Measurements from ENCODE around the gene RALY.
A peak's percentile ranks its signal among the peaks of the same experiment; 100 is the strongest.

The RALY gene

DNA sequence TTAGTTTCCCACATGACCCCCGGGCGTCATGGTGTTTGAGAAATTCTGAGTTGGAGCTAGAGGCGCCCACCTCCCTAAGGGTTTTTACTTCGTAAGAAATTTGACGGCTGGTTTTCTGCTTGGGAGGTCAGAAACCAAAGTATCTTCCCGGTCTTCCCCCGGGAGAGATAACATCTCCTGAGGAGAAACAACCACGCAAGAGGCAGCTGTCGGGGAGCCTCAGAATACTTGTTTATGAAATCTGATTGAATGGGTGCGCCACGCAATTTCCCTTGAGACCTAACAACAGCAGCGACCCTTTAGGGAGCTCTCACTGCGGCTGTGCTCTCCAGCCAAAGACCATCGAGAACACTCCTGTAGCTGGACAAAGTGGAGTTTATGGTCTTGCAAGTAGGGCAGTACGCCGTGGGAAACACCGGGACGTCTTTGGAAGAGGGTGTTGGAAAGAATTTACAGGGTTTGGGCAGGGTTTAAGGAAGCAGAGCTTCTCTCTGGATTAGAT, 118.9 kb downstream of the RALY start:
- Histone ChIP-seq H3K9ac (ENCODE audit: insufficient read length, low read depth) (peak overlapping the region; percentile 79), H3K4me3 (ENCODE audit: insufficient read length, low read depth) (peak overlapping the region; percentile 98), H3K9me3 (ENCODE audit: insufficient read depth, low read length) (no peaks in the 10 kb centered on the region), H3K36me3 (ENCODE audit: insufficient read depth, insufficient read length, low read length) (peaks cover 31% of the 10 kb centered on the region), H3K4me1 (ENCODE audit: insufficient read depth, insufficient read length) (peaks cover 2% of the 10 kb centered on the region), H3K27me3 (ENCODE audit: insufficient read depth, insufficient read length) (no peaks in the 10 kb centered on the region)
- DNase-seq (ENCODE audit: low read depth, low spot score) = no peak
- TF ChIP-seq YY1 (IDR thresholded peaks at IDR 0.05; ENCODE audit: insufficient read depth, insufficient read length) (no peak), SUZ12 (IDR thresholded peaks at IDR 0.05; ENCODE audit: extremely low read depth, insufficient read depth, insufficient read length) (no peak), ZNF274 (IDR thresholded peaks at IDR 0.05; ENCODE audit: low read depth, low read length) (no peak)

DNA sequence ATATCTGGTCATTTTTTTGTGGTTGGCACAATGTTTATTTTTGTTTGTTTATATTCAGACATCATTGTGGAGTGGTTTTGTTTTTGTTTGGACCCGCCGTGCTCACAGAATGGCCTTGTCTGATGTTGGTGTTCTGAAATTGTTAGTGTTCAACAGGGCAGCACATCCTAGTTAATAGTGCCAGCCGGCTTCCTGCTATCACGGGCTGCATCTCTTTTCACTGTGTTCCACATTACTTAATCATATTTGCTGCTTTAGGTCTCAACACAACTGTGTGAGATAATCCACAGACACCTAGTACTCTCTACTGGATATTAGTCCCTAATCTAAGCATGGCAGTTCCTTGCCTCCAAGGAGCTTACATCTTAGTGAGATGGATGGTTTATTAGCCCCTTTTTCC, 121.1 kb downstream of the RALY start:
- no peak for TF ChIP-seq SUZ12 (IDR thresholded peaks at IDR 0.05; ENCODE audit: extremely low read depth, insufficient read depth, insufficient read length)
- TF ChIP-seq YY1 (IDR thresholded peaks at IDR 0.05; ENCODE audit: insufficient read depth, insufficient read length) = no peak
- TF ChIP-seq ZNF274 (IDR thresholded peaks at IDR 0.05; ENCODE audit: low read depth, low read length) = no peak
- DNase-seq (ENCODE audit: low read depth, low spot score) = no peak
- Histone ChIP-seq H3K4me3 (ENCODE audit: insufficient read length, low read depth) (no peak overlapping the region), H3K27me3 (ENCODE audit: insufficient read depth, insufficient read length) (no peaks in the 10 kb centered on the region), H3K36me3 (ENCODE audit: insufficient read depth, insufficient read length, low read length) (peaks cover 10% of the 10 kb centered on the region), H3K9me3 (ENCODE audit: insufficient read depth, low read length) (no peaks in the 10 kb centered on the region), H3K9ac (ENCODE audit: insufficient read length, low read depth) (no peak overlapping the region), H3K4me1 (ENCODE audit: insufficient read depth, insufficient read length) (peaks cover 2% of the 10 kb centered on the region)

- H3K4me1 ChIP-seq (ENCODE audit: insufficient read depth, insufficient read length) = peaks cover 2% of the 10 kb centered on the region
Observed at GRCh38 chr20:34115232-34115631, 121.5 kb downstream of the RALY start.

DNA sequence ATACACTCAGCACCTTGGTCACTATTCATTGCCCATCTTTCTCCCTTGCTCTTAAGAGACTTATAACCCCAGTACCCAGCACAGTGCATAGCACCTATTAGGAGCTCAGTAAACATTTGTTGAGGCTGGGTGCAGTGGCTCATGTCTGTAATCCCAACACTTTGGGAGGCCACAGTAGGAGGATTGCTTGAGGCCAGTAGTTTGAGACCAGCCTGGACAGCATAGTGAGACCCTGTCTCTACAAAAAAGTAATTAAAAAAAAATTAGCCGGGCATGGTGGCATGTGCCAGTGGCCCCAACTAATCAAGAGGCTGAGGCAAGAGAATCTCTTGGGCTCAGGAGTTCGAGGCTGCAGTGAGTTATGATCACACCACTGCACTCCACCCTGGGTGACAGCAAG, 126.5 kb downstream of the RALY start:
- TF ChIP-seq YY1 (IDR thresholded peaks at IDR 0.05; ENCODE audit: insufficient read depth, insufficient read length) = no peak
- TF ChIP-seq ZNF274 (IDR thresholded peaks at IDR 0.05; ENCODE audit: low read depth, low read length) = no peak
- TF ChIP-seq SUZ12 (IDR thresholded peaks at IDR 0.05; ENCODE audit: extremely low read depth, insufficient read depth, insufficient read length) = no peak
- Histone ChIP-seq H3K36me3 (ENCODE audit: insufficient read depth, insufficient read length, low read length) (no peaks in the 10 kb centered on the region), H3K27me3 (ENCODE audit: insufficient read depth, insufficient read length) (no peaks in the 10 kb centered on the region), H3K9me3 (ENCODE audit: insufficient read depth, low read length) (no peaks in the 10 kb centered on the region), H3K4me3 (ENCODE audit: insufficient read length, low read depth) (no peak overlapping the region), H3K9ac (ENCODE audit: insufficient read length, low read depth) (no peak overlapping the region), H3K4me1 (ENCODE audit: insufficient read depth, insufficient read length) (no peaks in the 10 kb centered on the region)
- no peak for DNase-seq (ENCODE audit: low read depth, low spot score)

More at GRCh38 chr20:34115232-34115631, 121.5 kb downstream of the RALY start:
- Histone ChIP-seq H3K36me3 (ENCODE audit: insufficient read depth, insufficient read length, low read length) (peaks cover 5% of the 10 kb centered on the region), H3K4me3 (ENCODE audit: insufficient read length, low read depth) (no peak overlapping the region), H3K27me3 (ENCODE audit: insufficient read depth, insufficient read length) (no peaks in the 10 kb centered on the region), H3K9me3 (ENCODE audit: insufficient read depth, low read length) (no peaks in the 10 kb centered on the region), H3K9ac (ENCODE audit: insufficient read length, low read depth) (no peak overlapping the region)
- no peak for TF ChIP-seq ZNF274 (IDR thresholded peaks at IDR 0.05; ENCODE audit: low read depth, low read length)
- no peak for TF ChIP-seq SUZ12 (IDR thresholded peaks at IDR 0.05; ENCODE audit: extremely low read depth, insufficient read depth, insufficient read length)
- TF ChIP-seq YY1 (IDR thresholded peaks at IDR 0.05; ENCODE audit: insufficient read depth, insufficient read length) = no peak
- DNase-seq (ENCODE audit: low read depth, low spot score) = no peak

- Histone ChIP-seq H3K4me1 (ENCODE audit: insufficient read depth, insufficient read length) (no peaks in the 10 kb centered on the region), H3K27me3 (ENCODE audit: insufficient read depth, insufficient read length) (no peaks in the 10 kb centered on the region), H3K9ac (ENCODE audit: insufficient read length, low read depth) (no peak overlapping the region), H3K9me3 (ENCODE audit: insufficient read depth, low read length) (no peaks in the 10 kb centered on the region), H3K4me3 (ENCODE audit: insufficient read length, low read depth) (no peak overlapping the region), H3K36me3 (ENCODE audit: insufficient read depth, insufficient read length, low read length) (no peaks in the 10 kb centered on the region)
- no peak for DNase-seq (ENCODE audit: low read depth, low spot score)
- TF ChIP-seq ZNF274 (IDR thresholded peaks at IDR 0.05; ENCODE audit: low read depth, low read length) (no peak), YY1 (IDR thresholded peaks at IDR 0.05; ENCODE audit: insufficient read depth, insufficient read length) (no peak), SUZ12 (IDR thresholded peaks at IDR 0.05; ENCODE audit: extremely low read depth, insufficient read depth, insufficient read length) (no peak)
Observed at GRCh38 chr20:34122274-34122980, 128.7 kb downstream of the RALY start.

GRCh38 chr20:34123309-34123708, 129.6 kb downstream of the RALY start:
- H3K36me3 ChIP-seq (ENCODE audit: insufficient read depth, insufficient read length, low read length) = no peaks in the 10 kb centered on the region
- no peaks in the 10 kb centered on the region for H3K9me3 ChIP-seq (ENCODE audit: insufficient read depth, low read length)
- peaks cover under 1% of the 10 kb centered on the region for H3K27me3 ChIP-seq (ENCODE audit: insufficient read depth, insufficient read length)
- H3K9ac ChIP-seq (ENCODE audit: insufficient read length, low read depth) = no peak overlapping the region
- no peak for TF ChIP-seq YY1 (IDR thresholded peaks at IDR 0.05; ENCODE audit: insufficient read depth, insufficient read length)
- TF ChIP-seq ZNF274 (IDR thresholded peaks at IDR 0.05; ENCODE audit: low read depth, low read length) = no peak
- no peak for TF ChIP-seq SUZ12 (IDR thresholded peaks at IDR 0.05; ENCODE audit: extremely low read depth, insufficient read depth, insufficient read length)
- H3K4me3 ChIP-seq (ENCODE audit: insufficient read length, low read depth) = no peak overlapping the region
- no peak for DNase-seq (ENCODE audit: low read depth, low spot score)
- H3K4me1 ChIP-seq (ENCODE audit: insufficient read depth, insufficient read length) = no peaks in the 10 kb centered on the region

GRCh38 chr20:34124469-34125249, 130.9 kb downstream of the RALY start:
- DNase-seq (ENCODE audit: low read depth, low spot score) = no peak
- Histone ChIP-seq H3K4me1 (ENCODE audit: insufficient read depth, insufficient read length) (no peaks in the 10 kb centered on the region), H3K9me3 (ENCODE audit: insufficient read depth, low read length) (no peaks in the 10 kb centered on the region), H3K36me3 (ENCODE audit: insufficient read depth, insufficient read length, low read length) (no peaks in the 10 kb centered on the region), H3K4me3 (ENCODE audit: insufficient read length, low read depth) (no peak overlapping the region), H3K9ac (ENCODE audit: insufficient read length, low read depth) (no peak overlapping the region), H3K27me3 (ENCODE audit: insufficient read depth, insufficient read length) (peaks cover 8% of the 10 kb centered on the region)
- TF ChIP-seq ZNF274 (IDR thresholded peaks at IDR 0.05; ENCODE audit: low read depth, low read length) (no peak), SUZ12 (IDR thresholded peaks at IDR 0.05; ENCODE audit: extremely low read depth, insufficient read depth, insufficient read length) (no peak), YY1 (IDR thresholded peaks at IDR 0.05; ENCODE audit: insufficient read depth, insufficient read length) (no peak)
